ENCODE data around the gene SLC25A53.
"Not testable (repeated sequence)": the region's sequence is repeated elsewhere in the genome, so short reads cannot be mapped to it uniquely, and the experiment has no call there.

The SLC25A53 gene

DNA sequence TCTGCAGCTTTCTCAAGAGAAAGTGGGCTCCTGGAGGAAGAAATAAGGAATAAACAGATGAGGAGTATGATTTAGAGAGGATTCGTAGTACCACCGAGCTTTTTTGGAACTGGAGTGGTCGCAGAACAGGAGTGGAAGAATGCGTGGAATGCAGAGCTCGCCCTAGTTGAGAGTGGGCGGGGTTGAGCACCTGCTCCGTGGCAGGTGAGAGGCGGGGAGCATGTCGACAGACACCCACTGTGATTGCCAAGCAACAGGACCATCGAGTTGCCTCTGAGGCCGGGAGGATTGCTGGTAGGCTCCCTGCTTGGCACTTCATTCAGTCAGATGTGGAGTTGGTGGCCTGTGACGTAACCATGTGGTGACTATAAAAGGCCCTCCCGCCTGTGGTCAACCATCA is 101.9 kb downstream of the SLC25A53 start:
- DNase-seq (ENCODE audit: low read depth) = not testable (repeated sequence)
